Loucy (cell line): ENCODE results near the gene FEN1.

Experiments used
- CTCF ChIP-seq: fragments of 200-600 bp; sonication (generic); conservative IDR thresholded peaks from 2 replicates; pipeline ENCODE4 v1.5.1; 2014; ENCODE audit warnings: mild to moderate bottlenecking, antibody characterized with exemption, low read length
- EZH2phosphoT487 ChIP-seq: fragments of 200-600 bp; IDR thresholded peaks from 2 replicates; pipeline ENCODE4 v1.6.1; 2018; ENCODE audit warnings: antibody characterized with exemption, mild to moderate bottlenecking, moderate library complexity, borderline replicate concordance

DNA sequence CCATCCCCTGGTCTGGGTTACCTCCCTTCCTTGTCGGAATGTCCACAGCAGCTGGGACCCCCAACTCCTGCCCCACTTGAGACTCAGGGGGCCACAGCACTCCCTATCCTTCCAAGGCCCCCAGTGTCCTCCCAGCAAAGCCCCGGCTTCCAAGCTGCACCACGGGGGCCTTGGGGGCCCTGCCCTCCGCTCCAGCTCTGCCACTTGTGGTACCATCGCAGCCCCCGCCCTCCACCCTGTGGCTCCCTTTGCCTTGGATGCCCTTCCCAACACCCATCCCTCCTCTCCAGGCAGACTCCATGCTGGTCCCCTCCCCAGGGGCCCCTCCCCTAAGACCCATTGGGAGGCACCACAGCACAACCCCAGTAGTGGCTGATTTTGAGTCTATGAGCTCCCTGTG, 17.6 kb upstream of the FEN1 start:
- TF ChIP-seq CTCF (no peak), EZH2phosphoT487 (no peak)
